H1 (cell line): ENCODE data around the gene PAX4. TPM values are rescaled to one million over a fixed set of nuclear protein-coding genes. Genes with fewer than 3 reads are reported as not detected.

ENCODE experiments used
- CTCF ChIA-PET: fragments of 300-600 bp; sonication (Branson Sonifier 250); formaldehyde crosslinking; loops from one replicate; lab custom pipeline; 2021; ENCODE audit not compliant: partially characterized antibody; lab: Charles Lee
- POLR2A ChIA-PET: fragments of 300-600 bp; sonication (Branson Sonifier 250); formaldehyde crosslinking; loops from one replicate; lab custom pipeline; 2021; ENCODE audit warnings: inconsistent platforms; ENCODE audit not compliant: partially characterized antibody; lab: Charles Lee
- DNase-seq, 2 experiments: peaks; one replicate each; pipeline versions ENCODE4 v3.0.0 to v3.0.0-alpha.2; 2010 to 2022; ENCODE audit warnings: low spot score in 2 of 2, low read depth in 1 of 2, mixed read lengths in 1 of 2
- FAIRE-seq: peaks from 2 replicates; lab custom pipeline; 2011; peaks lifted over from hg19 to GRCh38; lab: Jason Lieb, UNC
- H2AFZ ChIP-seq: 2 replicates; pipeline ENCODE4 v1.8.1; 2012; ENCODE audit warnings: low read length, inconsistent platforms
- H2AK5ac ChIP-seq: 2 replicates; pipeline ENCODE4 v1.6.1; 2013; ENCODE audit warnings: low read depth, low read length
- H2BK120ac ChIP-seq: replicated peaks from 2 replicates; pipeline ENCODE3; 2013; ENCODE audit warnings: low read depth, low read length, inconsistent platforms
- H2BK12ac ChIP-seq: 2 replicates; pipeline ENCODE4 v1.6.1; 2013; ENCODE audit warnings: low read depth, low read length
- H2BK15ac ChIP-seq: 2 replicates; pipeline ENCODE4 v1.6.1; 2013; ENCODE audit warnings: low read length
- H2BK20ac ChIP-seq: 2 replicates; pipeline ENCODE4 v1.6.1; 2013; ENCODE audit warnings: low read length
- H2BK5ac ChIP-seq: 2 replicates; pipeline ENCODE4 v1.6.1; 2013; ENCODE audit warnings: low read depth, low read length
- H3K14ac ChIP-seq: 2 replicates; pipeline ENCODE4 v1.6.1; 2013; ENCODE audit warnings: inconsistent platforms; ENCODE audit not compliant: insufficient read length
- H3K18ac ChIP-seq: 2 replicates; pipeline ENCODE4 v1.6.1; 2013; ENCODE audit warnings: low read length; ENCODE audit errors: extremely low read depth
- H3K23ac ChIP-seq: 2 replicates; pipeline ENCODE4 v1.6.1; 2013; ENCODE audit warnings: inconsistent platforms; ENCODE audit not compliant: insufficient read length
- H3K23me2 ChIP-seq: 2 replicates; pipeline ENCODE4 v1.6.1; 2013; ENCODE audit warnings: low read depth, low read length
- H3K27ac ChIP-seq: 2 replicates; pipeline ENCODE4 v1.6.1; 2011; ENCODE audit warnings: low read depth, low read length, inconsistent platforms
- H3K27me3 ChIP-seq, 4 experiments: replicated peaks in 1 of 4; 1 replicate in 1 of 4; 2 replicates in 3 of 4; pipeline versions ENCODE4 v1.6.1 to v1.8.1; 2011 to 2013; ENCODE audit warnings: low read length in 3 of 4, mild to moderate bottlenecking in 3 of 4, inconsistent platforms in 2 of 4, mixed read lengths in 2 of 4, moderate library complexity in 1 of 4; ENCODE audit not compliant: control insufficient read depth in 3 of 4, insufficient read depth in 3 of 4; ENCODE audit errors: extremely low read depth in 1 of 4
- H3K36me3 ChIP-seq, 4 experiments: 2 replicates each; pipeline versions ENCODE4 v1.6.1 to v1.8.1; 2011 to 2013; ENCODE audit warnings: mild to moderate bottlenecking in 4 of 4, low read length in 3 of 4, moderate library complexity in 2 of 4, control low read depth in 1 of 4, inconsistent platforms in 1 of 4; ENCODE audit not compliant: insufficient read depth in 4 of 4, control insufficient read depth in 2 of 4
- H3K4ac ChIP-seq: replicated peaks from 2 replicates; pipeline ENCODE3; 2013; ENCODE audit warnings: low read length, low read depth, mixed read lengths, inconsistent platforms; ENCODE audit not compliant: insufficient read length
- H3K4me1 ChIP-seq, 4 experiments: replicated peaks in 1 of 4; 1 replicate in 1 of 4; 2 replicates in 3 of 4; pipeline versions ENCODE4 v1.6.1 to v1.8.1; 2011 to 2013; ENCODE audit warnings: low read length in 3 of 4, inconsistent platforms in 2 of 4, mixed read lengths in 1 of 4; ENCODE audit not compliant: insufficient read depth in 4 of 4, control insufficient read depth in 3 of 4
- H3K4me2 ChIP-seq, 2 experiments: 2 replicates each; pipeline versions ENCODE4 v1.6.1 to v1.8.1; 2011 to 2013; ENCODE audit warnings: low read depth in 2 of 2, low read length in 2 of 2, control low read depth in 1 of 2, inconsistent platforms in 1 of 2, mild to moderate bottlenecking in 1 of 2; ENCODE audit not compliant: insufficient read depth in 1 of 2
- H3K4me3 ChIP-seq, 4 experiments: fragments of 200-600, 300-600 bp in 1 of 4; sonication (generic), shearing (Covaris generic), sonication (Bioruptor Twin) in 1 of 4; 2 replicates each; pipeline versions ENCODE4 v1.5.1 to v1.8.1; 2011 to 2016; ENCODE audit warnings: low read length in 4 of 4, low read depth in 3 of 4, control low read depth in 2 of 4, inconsistent platforms in 2 of 4, mild to moderate bottlenecking in 2 of 4, mixed read lengths in 1 of 4, moderate library complexity in 1 of 4; ENCODE audit not compliant: insufficient read depth in 2 of 4; ENCODE audit errors: extremely low read depth in 1 of 4
- H3K56ac ChIP-seq: replicated peaks from 2 replicates; pipeline ENCODE3; 2013; ENCODE audit warnings: low read depth, mild to moderate bottlenecking, mixed read lengths, low read length, inconsistent platforms; ENCODE audit not compliant: insufficient read length
- H3K79me1 ChIP-seq: 2 replicates; pipeline ENCODE4 v1.6.1; 2013; ENCODE audit warnings: low read depth, low read length, control low read depth
- H3K79me2 ChIP-seq, 2 experiments: 2 replicates each; pipeline versions ENCODE4 v1.6.1 to v1.8.1; 2012 to 2013; ENCODE audit warnings: low read length in 2 of 2, mild to moderate bottlenecking in 2 of 2, inconsistent platforms in 1 of 2; ENCODE audit not compliant: insufficient read depth in 2 of 2, control insufficient read depth in 1 of 2
- H3K9ac ChIP-seq, 4 experiments: replicated peaks in 1 of 4; 1 replicate in 1 of 4; 2 replicates in 3 of 4; pipeline versions ENCODE4 v1.6.1 to v1.8.1; 2011 to 2013; ENCODE audit warnings: low read depth in 3 of 4, low read length in 3 of 4, control low read depth in 2 of 4, mild to moderate bottlenecking in 2 of 4, moderate library complexity in 2 of 4, inconsistent platforms in 1 of 4; ENCODE audit errors: extremely low read depth in 1 of 4
- H3K9me3 ChIP-seq, 2 experiments: 2 replicates each; pipeline versions ENCODE4 v1.6.1 to v1.8.1; 2012 to 2013; ENCODE audit warnings: mild to moderate bottlenecking in 2 of 2, moderate library complexity in 2 of 2, control low read depth in 1 of 2, inconsistent platforms in 1 of 2, low read depth in 1 of 2, low read length in 1 of 2, mixed read lengths in 1 of 2; ENCODE audit not compliant: insufficient read depth in 2 of 2
- H4K20me1 ChIP-seq, 2 experiments: replicated peaks in 1 of 2; 2 replicates each; pipeline versions ENCODE3 to v1.8.1; 2011 to 2013; ENCODE audit warnings: inconsistent platforms in 2 of 2, low read length in 2 of 2, mild to moderate bottlenecking in 1 of 2; ENCODE audit not compliant: insufficient read depth in 2 of 2, control insufficient read depth in 1 of 2
- H4K5ac ChIP-seq: 2 replicates; pipeline ENCODE4 v1.6.1; 2013; ENCODE audit warnings: low read length, low read depth, mixed read lengths, inconsistent platforms; ENCODE audit not compliant: insufficient read length
- H4K8ac ChIP-seq: 2 replicates; pipeline ENCODE4 v1.8.0; 2013; ENCODE audit warnings: mild to moderate bottlenecking, moderate library complexity, low read length, inconsistent platforms; ENCODE audit not compliant: insufficient read depth; ENCODE audit errors: extremely low read depth
- H4K91ac ChIP-seq: replicated peaks from 2 replicates; pipeline ENCODE3; 2013; ENCODE audit warnings: low read length, mixed read lengths, inconsistent platforms; ENCODE audit not compliant: insufficient read length
- CHD2 ChIP-seq: IDR thresholded peaks from 2 replicates; pipeline ENCODE4 v1.6.1; 2012; ENCODE audit warnings: low read length, improper control_type of control experiment
- TAF7 ChIP-seq: optimal IDR thresholded peaks from 2 replicates; pipeline ENCODE3; 2011; ENCODE audit warnings: low read depth, mild to moderate bottlenecking, inconsistent platforms, low read length, moderate library complexity, borderline replicate concordance
- WGBS, 2 experiments: shearing (Covaris generic) in 1 of 2; methylation state at CpG; one replicate each; pipeline versions ENCODE4 v1.1.6 to v1.1.7; 2013 to 2015; ENCODE audit warnings: low lambda C conversion rate in 2 of 2, mixed read lengths in 2 of 2, inconsistent platforms in 1 of 2, low coverage in 1 of 2, missing lambda C conversion rate in 1 of 2; ENCODE audit not compliant: insufficient replicate concordance in 2 of 2, insufficient coverage in 1 of 2, insufficient read length in 1 of 2; ENCODE audit errors: extremely low coverage in 1 of 2, missing lambda C conversion rate in 1 of 2; 5-methylcytosine and 5-hydroxymethylcytosine counted together
- polyA plus RNA-seq, 7 experiments: library from polyadenylated mRNA; depleted of rRNA in 3 of 7; stranded (reverse) in 5 of 7; unstranded in 2 of 7; fragments of >200 nt in 5 of 7; fragments of 200-250 nt in 2 of 7; gene quantifications; 1 replicate in 5 of 7; 2 replicates in 1 of 7; 4 replicates in 1 of 7; pipeline versions ENCODE4 v1.2.1 to v1.2.3, GENCODE V29; 2011 to 2013; ENCODE audit warnings: missing spikeins in 2 of 7, mixed read lengths in 2 of 7
- total RNA-seq: library from RNA; stranded (reverse); fragmentation: NEBNext Ultra II Directional; extraction: Animal tissue kit (Norgen Biotek cat#: 25700); gene quantifications from 2 replicates; pipeline ENCODE4 v1.2.1, GENCODE V29; 2021

Gene PAX4
- total and polyA plus RNA-seq, 2 of the 8 experiments (the other 6 are each of a cell fraction or from before 2014, with no cell fraction given) = 0.20 TPM; not detected in 1

DNA sequence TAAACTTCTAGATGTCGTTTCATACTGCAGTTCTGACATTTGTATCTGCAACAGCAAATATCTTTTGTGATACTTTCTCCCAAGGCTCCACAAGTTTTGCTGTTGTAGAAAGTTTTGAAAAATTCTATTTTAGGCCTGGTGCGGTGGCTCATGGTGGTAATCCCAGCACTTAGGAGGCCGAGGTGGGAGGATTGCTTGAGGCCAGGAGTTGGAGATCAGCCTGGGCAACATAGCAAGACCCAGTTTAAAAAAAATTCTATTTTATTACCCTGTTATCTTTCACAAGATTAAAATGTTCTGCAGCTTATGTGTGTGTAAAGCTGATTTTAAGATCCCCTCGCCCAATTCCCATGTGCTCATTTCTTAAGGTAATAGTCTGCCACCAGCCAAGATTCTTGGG, 35.5 kb upstream of the PAX4 start:
- Histone ChIP-seq H2BK12ac (no peak overlapping the region), H2BK15ac (no peak overlapping the region), H3K36me3 (peaks cover 0 to 9% (median 0%) of the 10 kb centered on the region in 4 experiments; a peak in 1 of 8 replicates), H2AFZ (no peak overlapping the region), H2BK5ac (no peak overlapping the region), H4K5ac (no peak overlapping the region), H2BK20ac (no peak overlapping the region), H4K91ac (no peak overlapping the region), H3K4ac (no peak overlapping the region), H2AK5ac (no peak overlapping the region), H3K9me3 (no peaks in the 10 kb centered on the region), H3K79me2 (peaks cover 33 to 64% of the 10 kb centered on the region in 2 experiments), H3K56ac (no peak overlapping the region), H3K23me2 (peaks cover 11% of the 10 kb centered on the region; the same call in 1 of the 2 replicates), H3K4me2 (peak overlapping the region; percentile 75 to 83), H3K4me1 (peaks cover 5 to 15% (median 8%) of the 10 kb centered on the region in 4 experiments; a peak in 6 of 7 replicates), H4K8ac (no peak overlapping the region), H3K9ac (no peak overlapping the region), H3K27ac (no peak overlapping the region), H3K4me3 (peak overlapping the region; percentile 87 to 99 (median 93); a peak in 6 of 8 replicates), H3K79me1 (peaks cover 3% of the 10 kb centered on the region; the same call in 1 of the 2 replicates), H3K14ac (no peak overlapping the region), H3K18ac (no peak overlapping the region), H3K27me3 (no peaks in the 10 kb centered on the region), H4K20me1 (peaks cover 16 to 17% of the 10 kb centered on the region in 2 experiments), H3K23ac (no peak overlapping the region), H2BK120ac (no peak overlapping the region)
- no peak for FAIRE-seq
- CTCF ChIA-PET = no interaction called here
- POLR2A ChIA-PET = interaction anchor here (0.7 to 2.6 kb wide), 3 partner anchors 11 to 69 kb away, joined by 3 to 12 read pairs (median 3); no protein-coding TSS in a partner anchor
- 87% methylated on average over 4 of the region's 4 CpGs; no CpG with 5 or more reads in 1 of the 2 experiments for WGBS, 2 experiments
- TF ChIP-seq TAF7 (no peak), CHD2 (no peak)
- no peak for DNase-seq
